ENCODE measurements around the gene GIMAP6.

GRCh38 chr7:150631084-150631826 lies 930 bp downstream of the GIMAP6 start:
- TF ChIP-seq CTCF (IDR thresholded peaks at IDR 0.05; ENCODE audit: low read length) (no peak), EZH2 (optimal IDR thresholded peaks at IDR 0.05; ENCODE audit: low read depth, low read length) (no peak), EZH2phosphoT487 (IDR thresholded peaks at IDR 0.05; ENCODE audit: low read length) (no peak)

All from MM.1S (cell line).